Breast epithelium (tissue), 3 donors: Measurements from ENCODE around the gene TTLL13.

Experiments used
- CTCF ChIP-seq, 3 donors: fragments of 450-650 bp; IDR thresholded peaks; one replicate each; pipeline ENCODE4 v1.5.1; 2016 to 2017; ENCODE audit warnings: antibody characterized with exemption in 3 of 3, mild to moderate bottlenecking in 3 of 3, moderate library complexity in 3 of 3
- POLR2A ChIP-seq: fragments of 450-650 bp; IDR thresholded peaks from one replicate; pipeline ENCODE4 v1.6.1; 2016; ENCODE audit warnings: antibody characterized with exemption, mild to moderate bottlenecking, moderate library complexity
- POLR2AphosphoS5 ChIP-seq, 3 donors: sonication (generic); formaldehyde crosslinking; IDR thresholded peaks; one replicate each; pipeline ENCODE4 v1.6.1; 2017; ENCODE audit warnings: antibody characterized with exemption in 3 of 3

GRCh38 chr15:90233387-90234095 lies 15.8 kb upstream of the TTLL13 start, which contains the start of gene CIB1:
- TF ChIP-seq CTCF (IDR thresholded peaks at IDR 0.05) (peak in 2 of 3 donors; percentile 35 to 57), POLR2AphosphoS5 (IDR thresholded peaks at IDR 0.05) (peak; percentile 63 to 75 (median 74)), POLR2A (peak; percentile 58)
